ENCODE results near the gene MPEG1. TPM values are rescaled to one million over a fixed set of nuclear protein-coding genes. Genes with fewer than 3 reads are reported as not detected.

The MPEG1 gene
- total and polyA plus RNA-seq, 9 of the 15 experiments (the other 6 are each of a cell fraction or from before 2014, with no cell fraction given): 0.07 TPM; not detected in 8

DNA sequence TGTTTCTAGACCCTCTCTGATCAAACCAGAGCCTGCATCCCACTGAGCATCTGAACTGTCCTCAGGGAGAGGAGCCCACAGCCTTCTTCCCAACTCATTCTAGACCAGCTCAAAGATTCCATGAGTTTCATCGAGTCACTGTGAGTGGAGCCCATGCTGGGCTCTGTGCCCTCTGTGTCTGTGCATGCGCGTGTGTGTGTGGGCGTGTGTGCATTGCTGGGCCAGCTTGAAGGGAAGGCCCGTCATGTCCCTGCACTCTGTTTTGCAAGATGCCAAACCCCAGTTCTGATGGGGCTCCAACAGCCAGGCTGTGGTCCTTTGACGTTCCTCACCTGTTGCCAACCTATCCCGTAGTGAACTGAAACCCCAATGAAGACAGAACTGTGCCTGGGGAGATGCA lies 7.1 kb downstream of the MPEG1 start (continued):
- TF ChIP-seq ZNF263 (CRISPR knock-in tag; IDR thresholded peaks at IDR 0.05; ENCODE audit: borderline replicate concordance) (no peak), ZNF197 (CRISPR knock-in tag; IDR thresholded peaks at IDR 0.05; ENCODE audit: low read depth) (no peak), HNRNPK (IDR thresholded peaks at IDR 0.05; ENCODE audit: low read depth, low read length, poor library complexity, severe bottlenecking) (no peak), ARID1B (IDR thresholded peaks at IDR 0.05) (no peak), KDM2B (CRISPR knock-in tag; IDR thresholded peaks at IDR 0.05) (no peak)
- TF ChIP-seq, protein P1, sequence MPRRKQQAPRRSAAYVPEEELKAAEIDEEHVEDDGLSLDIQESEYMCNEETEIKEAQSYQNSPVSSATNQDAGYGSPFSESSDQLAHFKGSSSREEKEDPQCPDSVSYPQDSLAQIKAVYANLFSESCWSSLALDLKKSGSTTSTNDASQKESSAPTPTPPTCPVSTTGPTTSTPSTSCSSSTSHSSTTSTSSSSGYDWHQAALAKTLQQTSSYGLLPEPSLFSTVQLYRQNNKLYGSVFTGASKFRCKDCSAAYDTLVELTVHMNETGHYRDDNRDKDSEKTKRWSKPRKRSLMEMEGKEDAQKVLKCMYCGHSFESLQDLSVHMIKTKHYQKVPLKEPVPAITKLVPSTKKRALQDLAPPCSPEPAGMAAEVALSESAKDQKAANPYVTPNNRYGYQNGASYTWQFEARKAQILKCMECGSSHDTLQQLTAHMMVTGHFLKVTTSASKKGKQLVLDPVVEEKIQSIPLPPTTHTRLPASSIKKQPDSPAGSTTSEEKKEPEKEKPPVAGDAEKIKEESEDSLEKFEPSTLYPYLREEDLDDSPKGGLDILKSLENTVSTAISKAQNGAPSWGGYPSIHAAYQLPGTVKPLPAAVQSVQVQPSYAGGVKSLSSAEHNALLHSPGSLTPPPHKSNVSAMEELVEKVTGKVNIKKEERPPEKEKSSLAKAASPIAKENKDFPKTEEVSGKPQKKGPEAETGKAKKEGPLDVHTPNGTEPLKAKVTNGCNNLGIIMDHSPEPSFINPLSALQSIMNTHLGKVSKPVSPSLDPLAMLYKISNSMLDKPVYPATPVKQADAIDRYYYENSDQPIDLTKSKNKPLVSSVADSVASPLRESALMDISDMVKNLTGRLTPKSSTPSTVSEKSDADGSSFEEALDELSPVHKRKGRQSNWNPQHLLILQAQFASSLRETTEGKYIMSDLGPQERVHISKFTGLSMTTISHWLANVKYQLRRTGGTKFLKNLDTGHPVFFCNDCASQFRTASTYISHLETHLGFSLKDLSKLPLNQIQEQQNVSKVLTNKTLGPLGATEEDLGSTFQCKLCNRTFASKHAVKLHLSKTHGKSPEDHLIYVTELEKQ (CRISPR knock-in tag; IDR thresholded peaks at IDR 0.05): no peak

DNA sequence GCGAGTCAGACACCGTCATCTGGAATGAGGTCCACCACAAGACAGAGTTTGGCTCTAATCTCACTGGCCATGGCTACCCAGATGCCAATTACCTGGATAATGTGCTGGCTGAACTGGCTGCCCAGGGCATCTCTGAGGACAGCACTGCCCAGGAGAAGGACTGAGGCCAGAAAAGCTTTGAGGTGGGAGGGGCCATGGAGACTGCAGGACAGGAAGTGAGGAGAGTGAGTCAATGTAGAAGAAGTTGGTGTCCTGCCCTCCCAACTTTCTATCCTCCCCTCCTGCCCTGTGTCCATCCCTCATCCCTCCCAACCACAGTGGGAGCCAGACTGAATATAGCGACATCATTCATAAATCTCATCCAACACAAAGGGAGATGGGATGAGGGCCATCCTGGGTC lies 8.0 kb downstream of the MPEG1 start:
- H3K4me3 ChIP-seq: no peak overlapping the region
- H3K27me3 ChIP-seq (ENCODE audit: control insufficient read depth in 2 of 2, insufficient read depth in 2 of 2, low read length in 2 of 2): peaks cover 0 to 11% of the 10 kb centered on the region in 2 experiments; a peak in 3 of 5 replicates
- POLR2A ChIA-PET: no interaction called here
- ATAC-seq (no peak), DNase-seq (ENCODE audit: extremely low read depth in 1 of 4, low spot score in 3 of 4) (no peak), FAIRE-seq (no peak)
- no peak overlapping the region; a peak in 1 of 4 replicates for H3K9ac ChIP-seq (ENCODE audit: insufficient read depth in 1 of 2, low read depth in 2 of 2, low read length in 2 of 2)
- no peaks in the 10 kb centered on the region for H3K9me1 ChIP-seq (ENCODE audit: control insufficient read depth, insufficient read depth, low read length)
- no peak overlapping the region for H2AFZ ChIP-seq (ENCODE audit: low read depth, low read length)
- H3K79me2 ChIP-seq (ENCODE audit: control insufficient read depth, insufficient read depth, low read length): no peaks in the 10 kb centered on the region
- CTCF ChIA-PET (ENCODE audit: low intra/inter-chr PET ratio): no interaction called here
- H3K4me1 ChIP-seq (replicated peaks in 1 of 2; ENCODE audit: control insufficient read depth in 2 of 2, insufficient read depth in 2 of 2, low read length in 2 of 2): peaks cover 0 to 2% of the 10 kb centered on the region in 2 experiments; a peak in 1 of 5 replicates
- H3K9me3 ChIP-seq (replicated peaks; ENCODE audit: control insufficient read depth, insufficient read depth, low read depth, low read length): no peaks in the 10 kb centered on the region
- intact Hi-C loops (cut with micrococcal nuclease) (no loop called here), in situ Hi-C loops (cut with MboI) (no loop called here)
- 3% methylated on average over 3 of the region's 3 CpGs for WGBS (ENCODE audit: insufficient coverage, low coverage, missing lambda C conversion rate)
- no peaks in the 10 kb centered on the region for H3K36me3 ChIP-seq (ENCODE audit: control insufficient read depth, insufficient read depth, low read length)
- H4K20me1 ChIP-seq (replicated peaks; ENCODE audit: control insufficient read depth, insufficient read depth, low read length): no peaks in the 10 kb centered on the region; the same call in 1 of the 2 replicates
- no TSS peak for BruUV-seq (replicated peaks)
- no peak overlapping the region for H3K4me2 ChIP-seq (ENCODE audit: insufficient read depth, low read length)
- H3K27ac ChIP-seq (ENCODE audit: extremely low read depth, low read depth, low read length): no peak overlapping the region
- no peak for TF ChIP-seq HIVEP1 (CRISPR knock-in tag; IDR thresholded peaks at IDR 0.05)
- TF ChIP-seq NCOA2 (IDR thresholded peaks at IDR 0.05; ENCODE audit: partially characterized antibody in 2 of 2): no peak
- no peak for TF ChIP-seq RCOR1 (IDR thresholded peaks at IDR 0.05; ENCODE audit: borderline replicate concordance in 1 of 2, low read depth in 2 of 2, low read length in 2 of 2)
- TF ChIP-seq SMARCB1 (IDR thresholded peaks at IDR 0.05; ENCODE audit: insufficient read length, low read depth): no peak
- no peak for TF ChIP-seq FOXK1 (CRISPR knock-in tag; IDR thresholded peaks at IDR 0.05; ENCODE audit: borderline replicate concordance)
- TF ChIP-seq TCF3 (CRISPR knock-in tag; IDR thresholded peaks at IDR 0.05): no peak
- TF ChIP-seq ZKSCAN8 (CRISPR knock-in tag; IDR thresholded peaks at IDR 0.05): no peak
- TF ChIP-seq, protein P2, sequence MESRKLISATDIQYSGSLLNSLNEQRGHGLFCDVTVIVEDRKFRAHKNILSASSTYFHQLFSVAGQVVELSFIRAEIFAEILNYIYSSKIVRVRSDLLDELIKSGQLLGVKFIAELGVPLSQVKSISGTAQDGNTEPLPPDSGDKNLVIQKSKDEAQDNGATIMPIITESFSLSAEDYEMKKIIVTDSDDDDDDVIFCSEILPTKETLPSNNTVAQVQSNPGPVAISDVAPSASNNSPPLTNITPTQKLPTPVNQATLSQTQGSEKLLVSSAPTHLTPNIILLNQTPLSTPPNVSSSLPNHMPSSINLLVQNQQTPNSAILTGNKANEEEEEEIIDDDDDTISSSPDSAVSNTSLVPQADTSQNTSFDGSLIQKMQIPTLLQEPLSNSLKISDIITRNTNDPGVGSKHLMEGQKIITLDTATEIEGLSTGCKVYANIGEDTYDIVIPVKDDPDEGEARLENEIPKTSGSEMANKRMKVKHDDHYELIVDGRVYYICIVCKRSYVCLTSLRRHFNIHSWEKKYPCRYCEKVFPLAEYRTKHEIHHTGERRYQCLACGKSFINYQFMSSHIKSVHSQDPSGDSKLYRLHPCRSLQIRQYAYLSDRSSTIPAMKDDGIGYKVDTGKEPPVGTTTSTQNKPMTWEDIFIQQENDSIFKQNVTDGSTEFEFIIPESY (CRISPR knock-in tag; IDR thresholded peaks at IDR 0.05): no peak
- TF ChIP-seq XRCC5 (IDR thresholded peaks at IDR 0.05; ENCODE audit: low read depth, low read length): no peak
- TF ChIP-seq JUNB (CRISPR knock-in tag; conservative IDR thresholded peaks at IDR 0.05): no peak
- TF ChIP-seq MTA1 (IDR thresholded peaks at IDR 0.05; ENCODE audit: borderline replicate concordance): no peak
- TF ChIP-seq ZFP1 (CRISPR knock-in tag; IDR thresholded peaks at IDR 0.05): no peak
